ENCODE results near the gene PIK3CD. TPM values are rescaled to one million over a fixed set of nuclear protein-coding genes. Genes with fewer than 3 reads are reported as not detected.

Gene PIK3CD
- total and polyA plus RNA-seq, 8 donors: 5.1 to 44.2 (median 6.1) TPM

DNA sequence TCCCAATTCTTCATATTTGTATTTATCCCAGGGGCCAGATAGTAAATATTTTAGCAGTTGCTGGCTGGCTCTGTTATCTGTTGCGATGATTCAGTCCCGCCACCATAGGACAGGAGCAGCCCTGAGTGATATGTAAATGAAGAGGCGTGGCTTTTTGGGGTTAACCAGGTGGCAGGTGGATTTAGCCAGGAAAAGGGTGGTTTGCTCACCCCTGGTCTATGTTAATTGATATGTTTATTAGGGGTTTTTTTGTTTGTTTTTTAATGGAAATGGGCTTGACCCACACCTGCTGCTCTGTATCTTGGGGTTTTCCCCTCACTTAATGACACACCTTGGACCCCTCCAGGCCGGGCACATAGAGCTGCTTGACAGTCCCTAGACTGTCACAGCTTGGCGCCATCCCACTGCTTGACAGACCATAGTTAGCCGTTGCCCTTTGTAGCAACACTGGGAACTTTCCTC is 62.8 kb downstream of the PIK3CD start:
- H3K36me3 ChIP-seq: peaks cover 0 to 85% of the 10 kb centered on the region in 2 donors
- no peak for ATAC-seq

DNA sequence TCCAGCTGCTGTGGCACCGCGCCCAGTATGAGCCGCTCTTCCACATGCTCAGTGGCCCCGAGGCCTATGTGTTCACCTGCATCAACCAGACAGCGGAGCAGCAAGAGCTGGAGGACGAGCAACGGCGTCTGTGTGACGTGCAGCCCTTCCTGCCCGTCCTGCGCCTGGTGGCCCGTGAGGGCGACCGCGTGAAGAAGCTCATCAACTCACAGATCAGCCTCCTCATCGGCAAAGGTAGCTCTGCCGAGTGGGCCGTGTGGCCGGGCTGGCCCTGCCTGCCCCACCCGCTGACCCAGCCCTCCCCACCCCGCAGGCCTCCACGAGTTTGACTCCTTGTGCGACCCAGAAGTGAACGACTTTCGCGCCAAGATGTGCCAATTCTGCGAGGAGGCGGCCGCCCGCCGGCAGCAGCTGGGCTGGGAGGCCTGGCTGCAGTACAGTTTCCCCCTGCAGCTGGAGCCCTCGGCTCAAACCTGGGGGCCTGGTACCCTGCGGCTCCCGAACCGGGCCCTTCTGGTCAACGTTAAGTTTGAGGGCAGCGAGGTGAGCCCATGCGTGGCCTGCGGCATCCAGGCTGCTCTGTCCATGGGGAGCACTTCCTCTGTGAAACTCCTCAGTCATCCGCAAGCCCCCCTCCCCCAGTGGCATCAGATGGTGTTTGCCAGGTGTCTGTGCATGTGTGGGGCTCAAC is 64.2 kb downstream of the PIK3CD start:
- intact Hi-C loops (cut with DNase I): no loop called here
- ATAC-seq: no peak
- Histone ChIP-seq H3K36me3 (peaks cover 0 to 89% of the 10 kb centered on the region in 2 donors), H3K4me3 (no peak overlapping the region), H3K27ac (no peak overlapping the region), H3K27me3 (no peaks in the 10 kb centered on the region), H3K9me3 (no peaks in the 10 kb centered on the region), H3K4me1 (peaks cover 0 to 37% of the 10 kb centered on the region in 2 donors)
- peak in 1 of 4 donors; percentile 72 for DNase-seq
- TF ChIP-seq, protein P1, sequence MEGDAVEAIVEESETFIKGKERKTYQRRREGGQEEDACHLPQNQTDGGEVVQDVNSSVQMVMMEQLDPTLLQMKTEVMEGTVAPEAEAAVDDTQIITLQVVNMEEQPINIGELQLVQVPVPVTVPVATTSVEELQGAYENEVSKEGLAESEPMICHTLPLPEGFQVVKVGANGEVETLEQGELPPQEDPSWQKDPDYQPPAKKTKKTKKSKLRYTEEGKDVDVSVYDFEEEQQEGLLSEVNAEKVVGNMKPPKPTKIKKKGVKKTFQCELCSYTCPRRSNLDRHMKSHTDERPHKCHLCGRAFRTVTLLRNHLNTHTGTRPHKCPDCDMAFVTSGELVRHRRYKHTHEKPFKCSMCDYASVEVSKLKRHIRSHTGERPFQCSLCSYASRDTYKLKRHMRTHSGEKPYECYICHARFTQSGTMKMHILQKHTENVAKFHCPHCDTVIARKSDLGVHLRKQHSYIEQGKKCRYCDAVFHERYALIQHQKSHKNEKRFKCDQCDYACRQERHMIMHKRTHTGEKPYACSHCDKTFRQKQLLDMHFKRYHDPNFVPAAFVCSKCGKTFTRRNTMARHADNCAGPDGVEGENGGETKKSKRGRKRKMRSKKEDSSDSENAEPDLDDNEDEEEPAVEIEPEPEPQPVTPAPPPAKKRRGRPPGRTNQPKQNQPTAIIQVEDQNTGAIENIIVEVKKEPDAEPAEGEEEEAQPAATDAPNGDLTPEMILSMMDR (IDR thresholded peaks at IDR 0.05): no peak

More for the DNA sequence above, 62.8 kb downstream of the PIK3CD start:
- no peak overlapping the region for H3K27ac ChIP-seq
- H3K9me3 ChIP-seq: no peaks in the 10 kb centered on the region
- H3K4me3 ChIP-seq: no peak overlapping the region
- peaks cover 0 to 33% of the 10 kb centered on the region in 2 donors for H3K4me1 ChIP-seq
- TF ChIP-seq, protein P1 (IDR thresholded peaks at IDR 0.05): no peak
- intact Hi-C loops (cut with DNase I): no loop called here
- no peaks in the 10 kb centered on the region for H3K27me3 ChIP-seq
- DNase-seq: no peak

DNA sequence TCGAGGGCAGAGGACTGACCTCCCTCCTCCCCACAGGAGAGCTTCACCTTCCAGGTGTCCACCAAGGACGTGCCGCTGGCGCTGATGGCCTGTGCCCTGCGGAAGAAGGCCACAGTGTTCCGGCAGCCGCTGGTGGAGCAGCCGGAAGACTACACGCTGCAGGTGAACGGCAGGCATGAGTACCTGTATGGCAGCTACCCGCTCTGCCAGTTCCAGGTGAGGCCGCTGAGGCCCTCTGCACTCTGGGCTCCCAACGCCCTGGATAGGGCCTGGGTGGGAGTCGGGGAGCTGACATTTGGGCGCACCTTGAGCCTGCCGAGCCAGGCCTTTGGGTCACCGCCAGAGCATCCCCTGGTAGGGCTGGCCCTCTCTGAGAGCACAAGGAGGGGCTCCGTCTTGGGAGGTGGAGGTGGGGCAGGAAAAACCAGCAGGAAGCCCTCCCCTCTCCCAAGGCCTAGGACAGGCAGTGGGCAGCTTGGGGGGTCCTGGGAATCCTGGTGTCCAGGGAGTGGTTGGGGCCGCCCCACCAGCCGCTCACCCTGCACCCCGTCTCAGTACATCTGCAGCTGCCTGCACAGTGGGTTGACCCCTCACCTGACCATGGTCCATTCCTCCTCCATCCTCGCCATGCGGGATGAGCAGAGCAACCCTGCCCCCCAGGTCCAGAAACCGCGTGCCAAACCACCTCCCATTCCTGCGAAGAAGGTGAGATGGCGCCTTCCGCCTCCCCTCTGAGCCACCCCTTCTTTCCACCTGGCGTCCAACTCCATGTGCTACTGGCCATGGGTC is 65.1 kb downstream of the PIK3CD start:
- ATAC-seq: no peak
- DNase-seq: no peak
- peak overlapping the region; percentile 59 to 80 for H3K27ac ChIP-seq
- peak overlapping the region in 1 of 2 donors; percentile 29 for H3K4me3 ChIP-seq
- peaks cover 0 to 89% of the 10 kb centered on the region in 2 donors for H3K36me3 ChIP-seq
- intact Hi-C loops (cut with DNase I): no loop called here
- TF ChIP-seq, protein P1 (IDR thresholded peaks at IDR 0.05): no peak
- no peaks in the 10 kb centered on the region for H3K9me3 ChIP-seq
- H3K4me1 ChIP-seq: peaks cover 0 to 37% of the 10 kb centered on the region in 2 donors
- no peaks in the 10 kb centered on the region for H3K27me3 ChIP-seq

DNA sequence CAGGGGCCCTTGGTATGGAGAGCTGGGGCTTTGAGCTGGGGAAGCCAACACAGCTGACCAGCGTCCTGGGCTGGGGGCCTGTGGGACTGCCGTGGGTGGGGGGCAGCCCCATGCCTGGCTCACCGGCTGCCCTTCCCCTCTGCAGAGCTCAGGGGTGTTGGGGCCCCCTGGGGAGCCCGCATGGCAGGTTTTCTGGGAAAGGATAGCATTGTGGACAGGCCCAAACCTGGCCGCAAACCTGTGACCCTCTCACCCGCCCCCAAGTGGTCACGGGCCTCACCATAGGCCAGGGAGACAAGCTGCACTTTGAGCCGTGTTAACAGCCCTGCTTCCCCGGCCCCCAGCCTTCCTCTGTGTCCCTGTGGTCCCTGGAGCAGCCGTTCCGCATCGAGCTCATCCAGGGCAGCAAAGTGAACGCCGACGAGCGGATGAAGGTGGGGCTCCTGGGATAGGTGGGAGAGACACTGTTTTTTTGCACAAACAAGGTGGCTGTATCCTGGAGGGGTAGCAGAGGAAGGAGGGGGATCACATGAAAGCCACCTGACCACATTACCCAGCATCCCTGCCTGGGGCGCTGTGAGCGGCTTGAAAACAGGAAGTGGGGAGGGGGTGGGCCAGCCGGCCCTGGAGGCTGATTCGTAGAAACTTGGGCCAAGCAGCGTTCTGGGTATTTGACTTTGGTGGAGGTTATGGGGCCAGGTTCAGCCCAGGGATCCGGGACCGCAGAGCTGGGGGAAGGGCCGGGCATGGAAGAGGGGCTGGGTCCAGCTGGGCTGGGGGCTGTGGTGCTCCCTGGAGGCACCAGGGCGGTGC is 65.9 kb downstream of the PIK3CD start:
- H3K9me3 ChIP-seq: no peaks in the 10 kb centered on the region
- intact Hi-C loops (cut with DNase I): no loop called here
- H3K4me3 ChIP-seq: peak overlapping the region; percentile 9 to 29
- H3K27ac ChIP-seq: peak overlapping the region; percentile 59 to 80
- H3K36me3 ChIP-seq: peaks cover 0 to 89% of the 10 kb centered on the region in 2 donors
- TF ChIP-seq, protein P1 (IDR thresholded peaks at IDR 0.05): no peak
- H3K4me1 ChIP-seq: peaks cover 0 to 37% of the 10 kb centered on the region in 2 donors
- DNase-seq (peak; percentile 36 to 91 (median 79)), ATAC-seq (peak; percentile 58)
- H3K27me3 ChIP-seq: no peaks in the 10 kb centered on the region

Data from left lung (tissue), 10 donors.